22Rv1 (cell line): ENCODE data around the gene MORN5.

Source experiments
- ZFX ChIP-seq: fragments of 450-650 bp; IDR thresholded peaks from 2 replicates; pipeline ENCODE4 v1.6.1; 2017; ENCODE audit warnings: antibody characterized with exemption, borderline replicate concordance
- TF ChIP-seq, protein P1 (sequence below): fragments of 450-650 bp; IDR thresholded peaks from 2 replicates; pipeline ENCODE4 v1.5.1; 2017; ENCODE audit warnings: mild to moderate bottlenecking

GRCh38 chr9:122128007-122128968 is 31.4 kb upstream of the MORN5 start:
- TF ChIP-seq, protein P1, sequence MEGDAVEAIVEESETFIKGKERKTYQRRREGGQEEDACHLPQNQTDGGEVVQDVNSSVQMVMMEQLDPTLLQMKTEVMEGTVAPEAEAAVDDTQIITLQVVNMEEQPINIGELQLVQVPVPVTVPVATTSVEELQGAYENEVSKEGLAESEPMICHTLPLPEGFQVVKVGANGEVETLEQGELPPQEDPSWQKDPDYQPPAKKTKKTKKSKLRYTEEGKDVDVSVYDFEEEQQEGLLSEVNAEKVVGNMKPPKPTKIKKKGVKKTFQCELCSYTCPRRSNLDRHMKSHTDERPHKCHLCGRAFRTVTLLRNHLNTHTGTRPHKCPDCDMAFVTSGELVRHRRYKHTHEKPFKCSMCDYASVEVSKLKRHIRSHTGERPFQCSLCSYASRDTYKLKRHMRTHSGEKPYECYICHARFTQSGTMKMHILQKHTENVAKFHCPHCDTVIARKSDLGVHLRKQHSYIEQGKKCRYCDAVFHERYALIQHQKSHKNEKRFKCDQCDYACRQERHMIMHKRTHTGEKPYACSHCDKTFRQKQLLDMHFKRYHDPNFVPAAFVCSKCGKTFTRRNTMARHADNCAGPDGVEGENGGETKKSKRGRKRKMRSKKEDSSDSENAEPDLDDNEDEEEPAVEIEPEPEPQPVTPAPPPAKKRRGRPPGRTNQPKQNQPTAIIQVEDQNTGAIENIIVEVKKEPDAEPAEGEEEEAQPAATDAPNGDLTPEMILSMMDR: no peak
- TF ChIP-seq ZFX: no peak
